Measurements from ENCODE around the gene FSTL5. TPM values are rescaled to one million over a fixed set of nuclear protein-coding genes. Genes with fewer than 3 reads are reported as not detected.

FSTL5 gene
- total and polyA plus RNA-seq, 2 of the 8 experiments (the other 6 are each of a cell fraction or from before 2014, with no cell fraction given) = 0.09 to 0.32 TPM

DNA sequence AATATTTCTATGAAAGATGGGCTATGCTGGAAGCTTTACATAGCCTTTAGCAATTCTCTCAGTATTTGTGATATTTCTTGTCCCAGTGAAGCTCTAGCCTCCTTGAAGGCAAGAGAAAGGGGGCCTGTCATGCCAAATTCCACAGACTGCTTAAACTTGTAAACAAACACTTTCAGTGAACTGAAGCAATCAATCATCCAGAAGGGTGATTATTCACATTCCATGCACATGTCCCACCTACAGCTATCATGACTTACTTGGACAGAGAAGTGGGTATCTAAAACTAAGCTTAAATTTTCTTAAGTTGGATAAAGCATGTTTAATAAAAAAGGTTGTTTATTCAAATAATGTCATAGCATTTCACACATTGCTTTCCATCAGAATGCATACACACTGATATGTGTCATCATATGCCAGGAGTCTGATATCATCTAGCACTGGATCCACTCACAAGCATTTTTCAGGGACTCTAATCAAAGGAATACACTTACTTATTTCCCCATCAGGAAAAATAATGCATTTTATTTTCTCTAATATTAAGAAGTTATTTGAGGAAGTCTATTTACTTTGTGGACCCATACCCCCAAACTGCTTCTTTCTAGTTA lies 1.2 kb upstream of the FSTL5 start:
- Histone ChIP-seq H2AK5ac (ENCODE audit: low read depth, low read length) (no peak overlapping the region), H3K79me1 (ENCODE audit: low read depth, low read length) (no peaks in the 10 kb centered on the region), H4K8ac (ENCODE audit: extremely low read depth, insufficient read depth, low read length) (no peak overlapping the region), H2BK20ac (ENCODE audit: low read length) (no peak overlapping the region), H3K4me2 (ENCODE audit: insufficient read depth in 1 of 2, low read depth in 2 of 2, low read length in 2 of 2) (peak overlapping the region; percentile 61 to 76; a peak in 2 of 4 replicates), H3K27me3 (replicated peaks in 1 of 4; ENCODE audit: control insufficient read depth in 3 of 4, extremely low read depth in 1 of 4, insufficient read depth in 3 of 4, low read length in 3 of 4) (no peaks in the 10 kb centered on the region), H4K20me1 (replicated peaks in 1 of 2; ENCODE audit: control insufficient read depth in 1 of 2, insufficient read depth in 2 of 2, low read length in 2 of 2) (no peaks in the 10 kb centered on the region), H3K14ac (ENCODE audit: insufficient read length) (no peak overlapping the region), H3K4me3 (ENCODE audit: extremely low read depth in 1 of 4, insufficient read depth in 2 of 4, low read depth in 3 of 4, low read length in 4 of 4) (peak overlapping the region in 1 of 4 experiments; percentile 94; a peak in 2 of 8 replicates), H2AFZ (ENCODE audit: low read length) (no peak overlapping the region), H2BK5ac (ENCODE audit: low read depth, low read length) (no peak overlapping the region), H3K9ac (replicated peaks in 1 of 4; ENCODE audit: extremely low read depth in 1 of 4, low read depth in 3 of 4, low read length in 3 of 4) (no peak overlapping the region), H4K5ac (ENCODE audit: insufficient read length, low read depth, low read length) (no peak overlapping the region), H3K18ac (ENCODE audit: extremely low read depth, low read length) (no peak overlapping the region), H3K23ac (ENCODE audit: insufficient read length) (no peak overlapping the region), H3K36me3 (ENCODE audit: control insufficient read depth in 2 of 4, insufficient read depth in 4 of 4, low read length in 3 of 4) (no peaks in the 10 kb centered on the region), H3K4ac (replicated peaks; ENCODE audit: insufficient read length, low read depth, low read length) (no peak overlapping the region), H2BK120ac (replicated peaks; ENCODE audit: low read depth, low read length) (no peak overlapping the region), H3K27ac (ENCODE audit: low read depth, low read length) (no peak overlapping the region), H2BK12ac (ENCODE audit: low read depth, low read length) (no peak overlapping the region), H3K56ac (replicated peaks; ENCODE audit: insufficient read length, low read depth, low read length) (no peak overlapping the region), H3K9me3 (ENCODE audit: insufficient read depth in 2 of 2, low read depth in 1 of 2, low read length in 1 of 2) (no peaks in the 10 kb centered on the region), H3K79me2 (ENCODE audit: control insufficient read depth in 1 of 2, insufficient read depth in 2 of 2, low read length in 2 of 2) (no peaks in the 10 kb centered on the region), H3K4me1 (replicated peaks in 1 of 4; ENCODE audit: control insufficient read depth in 3 of 4, insufficient read depth in 4 of 4, low read length in 3 of 4) (0 out of 7 replicates have a peak, but pooled peaks cover 0 to 3% (median 0%) of the 10 kb centered on the region in 4 experiments), H2BK15ac (ENCODE audit: low read length) (no peak overlapping the region), H4K91ac (replicated peaks; ENCODE audit: insufficient read length, low read length) (no peak overlapping the region), H3K23me2 (ENCODE audit: low read depth, low read length) (no peaks in the 10 kb centered on the region)
- FAIRE-seq (no peak), DNase-seq (ENCODE audit: low read depth in 1 of 2, low spot score in 2 of 2) (no peak)
- ChIA-PET POLR2A (ENCODE audit: partially characterized antibody) (interaction anchor here (0.6 to 0.7 kb wide), 2 partner anchors 13 to 107 kb away, joined by 3 read pairs; no protein-coding TSS in a partner anchor), CTCF (ENCODE audit: partially characterized antibody) (interaction anchor here (0.6 kb wide), 1 partner anchor 1106 kb away, joined by 3 read pairs; no protein-coding TSS in a partner anchor)
- no peak for TF ChIP-seq TCF12 (IDR thresholded peaks at IDR 0.05; ENCODE audit: low read depth, low read length)
- TF ChIP-seq ZNF274 (IDR thresholded peaks at IDR 0.05; ENCODE audit: borderline replicate concordance, extremely low read depth, low read length) = no peak
- TF ChIP-seq HDAC6 (IDR thresholded peaks at IDR 0.05; ENCODE audit: low read depth, low read length) = no peak
- no peak for TF ChIP-seq FOSL1 (IDR thresholded peaks at IDR 0.05; ENCODE audit: insufficient read depth, low read depth, low read length)
- no peak for TF ChIP-seq CEBPB (IDR thresholded peaks at IDR 0.05; ENCODE audit: low read depth, low read length)
- no peak for TF ChIP-seq CREB1 (IDR thresholded peaks at IDR 0.05)
- no peak for TF ChIP-seq SUZ12 (IDR thresholded peaks at IDR 0.05; ENCODE audit: low read length)
- no peak for TF ChIP-seq JUN (IDR thresholded peaks at IDR 0.05; ENCODE audit: low read depth, low read length)
- no peak for TF ChIP-seq YY1 (IDR thresholded peaks at IDR 0.05; ENCODE audit: low read depth, low read length)
- TF ChIP-seq RFX5 (IDR thresholded peaks at IDR 0.05; ENCODE audit: borderline replicate concordance, low read depth, low read length) = no peak
- TF ChIP-seq SP1 (IDR thresholded peaks at IDR 0.05; ENCODE audit: low read depth, low read length) = no peak
- TF ChIP-seq SIX5 (IDR thresholded peaks at IDR 0.05; ENCODE audit: low read depth, low read length) = no peak
- no peak for TF ChIP-seq CBX8 (IDR thresholded peaks at IDR 0.05; ENCODE audit: borderline replicate concordance, low read depth, low read length)

Data from H1 (cell line).